ENCODE data around the gene EMID1.

The EMID1 gene

GRCh38 chr22:29284196-29284595 lies 78.5 kb downstream of the EMID1 start:
- TF ChIP-seq CTCF (IDR thresholded peaks at IDR 0.05; ENCODE audit: insufficient read depth, missing control alignments): no peak
- DNase-seq (ENCODE audit: insufficient read length, low spot score): no peak
- FAIRE-seq: no peak

GRCh38 chr22:29288837-29289236 lies 83.1 kb downstream of the EMID1 start:
- DNase-seq (ENCODE audit: insufficient read length, low spot score): no peak
- no peak for FAIRE-seq

GRCh38 chr22:29290061-29290460 lies 84.4 kb downstream of the EMID1 start:
- no peak for TF ChIP-seq CTCF (IDR thresholded peaks at IDR 0.05; ENCODE audit: insufficient read depth, missing control alignments)
- DNase-seq (ENCODE audit: insufficient read length, low spot score) (no peak), FAIRE-seq (no peak)

More at GRCh38 chr22:29288837-29289236, 83.1 kb downstream of the EMID1 start:
- TF ChIP-seq CTCF (IDR thresholded peaks at IDR 0.05; ENCODE audit: insufficient read depth, missing control alignments): no peak

GRCh38 chr22:29291215-29291614 lies 85.5 kb downstream of the EMID1 start:
- DNase-seq (ENCODE audit: insufficient read length, low spot score): no peak
- no peak for TF ChIP-seq CTCF (IDR thresholded peaks at IDR 0.05; ENCODE audit: insufficient read depth, missing control alignments)
- FAIRE-seq: no peak

GRCh38 chr22:29292379-29292778 lies 86.7 kb downstream of the EMID1 start:
- no peak for FAIRE-seq
- no peak for TF ChIP-seq CTCF (IDR thresholded peaks at IDR 0.05; ENCODE audit: insufficient read depth, missing control alignments)
- DNase-seq (ENCODE audit: insufficient read length, low spot score): no peak

- DNase-seq (ENCODE audit: insufficient read length, low spot score) (no peak), FAIRE-seq (no peak)
- TF ChIP-seq CTCF (IDR thresholded peaks at IDR 0.05; ENCODE audit: insufficient read depth, missing control alignments): no peak
Observed at GRCh38 chr22:29298641-29299040, 92.9 kb downstream of the EMID1 start.

GRCh38 chr22:29299136-29299900 lies 93.6 kb downstream of the EMID1 start:
- DNase-seq (ENCODE audit: insufficient read length, low spot score) (no peak), FAIRE-seq (no peak)
- no peak for TF ChIP-seq CTCF (IDR thresholded peaks at IDR 0.05; ENCODE audit: insufficient read depth, missing control alignments)

All from D721Med (cell line).